ENCODE data around the gene EVX1. TPM values are rescaled to one million over a fixed set of nuclear protein-coding genes. Genes with fewer than 3 reads are reported as not detected.

The EVX1 gene
- total RNA-seq, 1 experiment from 2014 or later: not detected

GRCh38 chr7:27201580-27202017, 41.0 kb upstream of the EVX1 start:
- no peak overlapping the region for H3K27ac Mint-ChIP-seq (ENCODE audit: unreplicated experiment)
- BruUV-seq (replicated peaks): no TSS peak
- H3K9me3 Mint-ChIP-seq (ENCODE audit: low read depth, unreplicated experiment): no peaks in the 10 kb centered on the region
- peaks cover 25% of the 10 kb centered on the region for H3K36me3 Mint-ChIP-seq (ENCODE audit: insufficient read depth, unreplicated experiment)
- CTCF ChIA-PET: interaction anchor here (0.7 kb wide), 1 partner anchor 8 kb away, joined by 3 read pairs; no protein-coding TSS in a partner anchor
- no peak for TF ChIP-seq CTCF (IDR thresholded peaks at IDR 0.05; ENCODE audit: unreplicated experiment)
- H3K4me1 Mint-ChIP-seq (ENCODE audit: low read depth, unreplicated experiment): peaks cover 10% of the 10 kb centered on the region
- peaks cover 64% of the 10 kb centered on the region for H3K27me3 Mint-ChIP-seq (ENCODE audit: unreplicated experiment)
- intact Hi-C loops (cut with micrococcal nuclease; ENCODE audit: unreplicated experiment): no loop called here
- H3K4me3 Mint-ChIP-seq (ENCODE audit: low read depth, unreplicated experiment): no peak overlapping the region
- DNase-seq: no peak

DNA sequence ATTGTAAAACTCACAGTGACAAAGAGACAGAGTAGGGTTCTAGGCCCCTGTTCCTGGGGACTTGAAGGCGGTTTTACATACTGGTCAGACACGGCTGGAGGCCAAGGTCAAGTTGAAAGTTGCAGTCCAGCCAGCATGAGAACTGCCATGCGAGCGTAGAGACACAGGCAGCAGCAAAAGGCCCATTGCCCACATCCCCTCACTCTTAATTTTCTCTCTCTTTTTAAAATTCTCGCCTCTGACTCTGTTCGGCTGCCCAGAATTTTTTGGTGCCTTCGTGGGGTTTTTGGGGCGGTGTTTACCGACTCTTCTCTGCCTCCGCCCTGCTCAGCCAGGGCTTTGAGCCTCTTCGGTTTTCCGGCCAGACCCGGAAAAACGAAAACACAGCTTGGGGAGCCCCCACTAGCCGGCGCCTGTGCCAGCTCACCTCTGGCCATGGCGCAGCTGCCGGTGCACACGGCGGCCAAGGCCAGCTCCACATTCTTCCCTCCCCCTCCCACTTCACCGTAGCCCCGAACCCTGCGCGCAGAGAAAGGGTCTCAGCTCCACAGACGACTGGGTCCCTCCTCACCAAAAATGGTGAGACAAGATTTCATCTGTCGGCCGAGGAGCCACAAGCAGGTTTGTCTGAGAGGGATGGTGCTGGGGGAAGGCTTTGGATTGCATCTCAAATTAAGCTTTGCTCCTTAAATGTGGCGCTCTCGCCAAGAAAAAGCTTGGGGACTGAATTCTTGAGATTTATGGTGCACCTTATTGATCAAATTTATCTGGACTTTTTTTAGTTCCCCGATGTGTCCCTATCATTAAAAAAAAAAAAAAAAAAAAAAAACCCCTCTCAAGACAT, 40.4 kb upstream of the EVX1 start:
- no peak for DNase-seq

DNA sequence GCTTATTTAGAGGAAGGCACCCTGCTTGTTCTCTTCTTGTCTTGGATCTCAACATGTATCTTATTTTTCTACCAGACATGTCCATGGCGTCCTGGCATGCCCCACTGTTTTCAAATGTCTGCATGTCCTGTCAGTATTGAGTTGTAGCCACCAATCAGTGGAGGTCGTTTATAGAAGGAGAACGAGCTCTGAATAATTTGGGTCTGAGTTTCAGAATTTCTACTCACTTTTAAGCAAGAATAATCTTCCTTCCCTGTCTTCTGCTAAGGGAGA, 39.8 kb upstream of the EVX1 start:
- Mint-ChIP-seq H3K36me3 (ENCODE audit: insufficient read depth, unreplicated experiment) (peaks cover 25% of the 10 kb centered on the region), H3K4me1 (ENCODE audit: low read depth, unreplicated experiment) (peaks cover 10% of the 10 kb centered on the region), H3K9me3 (ENCODE audit: low read depth, unreplicated experiment) (no peaks in the 10 kb centered on the region), H3K27ac (ENCODE audit: unreplicated experiment) (no peak overlapping the region), H3K27me3 (ENCODE audit: unreplicated experiment) (peaks cover 68% of the 10 kb centered on the region), H3K4me3 (ENCODE audit: low read depth, unreplicated experiment) (no peak overlapping the region)
- no TSS peak for BruUV-seq (replicated peaks)
- DNase-seq: no peak
- TF ChIP-seq CTCF (IDR thresholded peaks at IDR 0.05; ENCODE audit: unreplicated experiment): no peak
- intact Hi-C loops (cut with micrococcal nuclease; ENCODE audit: unreplicated experiment): no loop called here
- CTCF ChIA-PET: interaction anchor here (0.7 kb wide), 1 partner anchor 93 kb away, joined by 3 read pairs; no protein-coding TSS in a partner anchor

More for the DNA sequence above, 40.4 kb upstream of the EVX1 start:
- CTCF ChIA-PET: no interaction called here
- Mint-ChIP-seq H3K27me3 (ENCODE audit: unreplicated experiment) (peaks cover 68% of the 10 kb centered on the region), H3K36me3 (ENCODE audit: insufficient read depth, unreplicated experiment) (peaks cover 25% of the 10 kb centered on the region), H3K9me3 (ENCODE audit: low read depth, unreplicated experiment) (no peaks in the 10 kb centered on the region), H3K27ac (ENCODE audit: unreplicated experiment) (no peak overlapping the region), H3K4me1 (ENCODE audit: low read depth, unreplicated experiment) (peaks cover 10% of the 10 kb centered on the region), H3K4me3 (ENCODE audit: low read depth, unreplicated experiment) (no peak overlapping the region)
- no peak for TF ChIP-seq CTCF (IDR thresholded peaks at IDR 0.05; ENCODE audit: unreplicated experiment)
- intact Hi-C loops (cut with micrococcal nuclease; ENCODE audit: unreplicated experiment): no loop called here
- no TSS peak for BruUV-seq (replicated peaks)

DNA sequence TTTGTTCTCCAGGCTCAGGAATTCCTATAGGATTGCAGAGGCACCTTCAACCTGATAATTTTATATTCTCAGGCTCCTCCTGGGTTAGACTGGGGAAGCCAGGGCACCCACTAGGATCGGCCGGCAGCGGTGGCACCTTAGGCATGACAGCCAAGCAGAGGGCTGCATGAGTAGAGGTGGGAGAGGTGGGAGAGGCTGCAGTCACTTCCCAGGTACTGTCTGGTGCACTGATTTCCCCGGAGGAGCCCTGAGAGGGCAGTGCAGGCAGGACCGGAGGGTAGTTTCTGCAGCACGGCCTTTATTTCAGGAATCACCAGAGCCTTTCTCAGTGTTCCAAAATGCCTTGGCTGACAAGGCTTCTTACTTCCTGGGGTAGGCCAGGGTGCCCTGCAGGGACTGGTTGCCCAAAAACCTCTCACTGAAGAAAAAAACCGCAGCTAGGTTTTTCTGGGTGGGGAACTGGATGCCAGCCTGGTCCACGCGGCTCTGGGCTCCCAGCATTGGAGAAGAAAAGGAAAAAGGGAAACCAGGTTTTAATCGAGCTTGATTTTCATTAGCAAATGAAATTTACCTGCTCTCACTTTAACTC, 39.1 kb upstream of the EVX1 start:
- Mint-ChIP-seq H3K4me1 (ENCODE audit: low read depth, unreplicated experiment) (peaks cover 10% of the 10 kb centered on the region), H3K4me3 (ENCODE audit: low read depth, unreplicated experiment) (no peak overlapping the region), H3K36me3 (ENCODE audit: insufficient read depth, unreplicated experiment) (peaks cover 25% of the 10 kb centered on the region), H3K9me3 (ENCODE audit: low read depth, unreplicated experiment) (no peaks in the 10 kb centered on the region), H3K27ac (ENCODE audit: unreplicated experiment) (no peak overlapping the region), H3K27me3 (ENCODE audit: unreplicated experiment) (peaks cover 62% of the 10 kb centered on the region)
- CTCF ChIA-PET: interaction anchor here (0.5 to 0.7 kb wide), 2 partner anchors 92 to 220 kb away, joined by 3 to 5 read pairs; no protein-coding TSS in a partner anchor
- DNase-seq: no peak
- intact Hi-C loops (cut with micrococcal nuclease; ENCODE audit: unreplicated experiment): no loop called here
- TF ChIP-seq CTCF (IDR thresholded peaks at IDR 0.05; ENCODE audit: unreplicated experiment): no peak
- BruUV-seq (replicated peaks): no TSS peak

Data from Calu3 (cell line).